Transverse colon (tissue), 4 donors: ENCODE measurements around the gene DOCK1. TPM values are rescaled to one million over a fixed set of nuclear protein-coding genes. Genes with fewer than 3 reads are reported as not detected.

ENCODE experiments used
- DNase-seq: peaks from one replicate; pipeline ENCODE4 v3.0.0-alpha.2; 2019
- H3K27ac ChIP-seq, 4 donors: fragments of 200-600 bp; sonication (generic); 2 replicates each; pipeline ENCODE4 v1.5.1; 2016 to 2018; ENCODE audit warnings: inconsistent platforms in 4 of 4
- H3K27me3 ChIP-seq: fragments of 200-600 bp; sonication (generic); 2 replicates; pipeline ENCODE4 v1.5.1; 2017; ENCODE audit warnings: inconsistent platforms
- H3K36me3 ChIP-seq, 4 donors: fragments of 200-600 bp; sonication (generic); 2 replicates each; pipeline ENCODE4 v1.5.1; 2017 to 2019; ENCODE audit warnings: inconsistent platforms in 4 of 4
- H3K4me1 ChIP-seq, 4 donors: fragments of 200-600 bp; sonication (generic); 2 replicates each; pipeline ENCODE4 v1.5.1; 2017 to 2020; ENCODE audit warnings: inconsistent platforms in 4 of 4
- H3K4me3 ChIP-seq, 4 donors: fragments of 200-600 bp; sonication (generic); 1 replicate in 1 of 4; 2 replicates in 3 of 4; pipeline versions ENCODE4 v1.5.1 to v1.6.1; 2017 to 2019; ENCODE audit warnings: inconsistent platforms in 4 of 4
- H3K9me3 ChIP-seq, 2 donors: fragments of 200-600 bp; sonication (generic); 2 replicates each; pipeline ENCODE4 v1.5.1; 2017 to 2019; ENCODE audit warnings: inconsistent platforms in 2 of 2
- CTCF ChIP-seq, 5 experiments: fragments of 200-600 bp in 3 of 5; fragments of 450-650 bp in 2 of 5; sonication (generic) in 3 of 5; IDR thresholded peaks; 1 replicate in 2 of 5; 2 replicates in 3 of 5; pipeline ENCODE4 v1.5.1; 2016 to 2017; ENCODE audit warnings: antibody characterized with exemption in 5 of 5, inconsistent platforms in 3 of 5, mild to moderate bottlenecking in 2 of 5, moderate library complexity in 1 of 5
- EP300 ChIP-seq: sonication (generic); formaldehyde crosslinking; IDR thresholded peaks from one replicate; pipeline ENCODE4 v1.6.1; 2017; ENCODE audit warnings: antibody characterized with exemption, low read depth
- POLR2A ChIP-seq: fragments of 450-650 bp; IDR thresholded peaks from one replicate; pipeline ENCODE4 v1.6.1; 2016; ENCODE audit warnings: antibody characterized with exemption, mild to moderate bottlenecking, moderate library complexity
- WGBS, 2 donors: methylation state at CpG; one replicate each; pipeline ENCODE4 v1.1.5; 2018; ENCODE audit warnings: low coverage in 1 of 2; 5-methylcytosine and 5-hydroxymethylcytosine counted together
- in situ Hi-C, 4 donors: fragments of 200-750 bp; cut with MboI; loops; one replicate each; pipeline versions ENCODE4 v1.15.0 to v1.15.1; 2017; ENCODE audit warnings: low sequenced_read_pairs in 3 of 4, low pct_ligation_motif_present in 1 of 4, low pct_unique_long_range_greater_than_20kb in 1 of 4
- intact Hi-C: fragments of 100-400 bp; cut with DNase I; formaldehyde crosslinking; loops from one replicate; pipeline ENCODE4 v1.15.1; 2023; ENCODE audit warnings: low total_unique reads
- total RNA-seq, 4 donors: library from RNA; depleted of rRNA; stranded (reverse); fragments of >200 nt; gene quantifications; one replicate each; pipeline ENCODE4 v1.1.0, GENCODE V29; 2016

Gene DOCK1
- total RNA-seq, 4 donors from 2014 or later, result 75.1 to 200 (median 92.5) TPM

- Histone ChIP-seq H3K36me3 (no peaks in the 10 kb centered on the region), H3K27me3 (peaks cover 7% of the 10 kb centered on the region), H3K27ac (no peak overlapping the region), H3K4me1 (no peaks in the 10 kb centered on the region), H3K4me3 (no peak overlapping the region), H3K9me3 (no peaks in the 10 kb centered on the region)
- no peak for TF ChIP-seq POLR2A
- no peak for TF ChIP-seq EP300
- TF ChIP-seq CTCF (IDR thresholded peaks at IDR 0.05), result no peak
- in situ Hi-C loops, result no loop called here
- no peak for DNase-seq
- intact Hi-C loops, result no loop called here
- 71 to 84% methylated on average over 3 to 8 of the region's 8 CpGs for WGBS, 2 donors
Measured at GRCh38 chr10:127500127-127500526, 594.9 kb downstream of the DOCK1 start.

Other genes with a start within 250 kb of the DOCK1 start
- gene C10orf90, start 234.7 kb upstream of the DOCK1 start, total RNA-seq, result not detected